ENCODE data around the gene CLDN8. TPM values are rescaled to one million over a fixed set of nuclear protein-coding genes. Genes with fewer than 3 reads are reported as not detected.

CLDN8 gene
- polyA plus RNA-seq, 1 of the 3 experiments (the other 2 are of a cell fraction): not detected

- no peaks in the 10 kb centered on the region for H3K4me1 ChIP-seq (ENCODE audit: control insufficient read depth in 1 of 2, insufficient read depth in 2 of 2, low read depth in 1 of 2, low read length in 1 of 2)
- no peaks in the 10 kb centered on the region for H3K79me2 ChIP-seq (ENCODE audit: insufficient read depth)
- POLR2A ChIA-PET: no interaction called here
- TF ChIP-seq FOXM1 (IDR thresholded peaks at IDR 0.05; ENCODE audit: low read depth) (no peak), TAF1 (IDR thresholded peaks at IDR 0.05; ENCODE audit: borderline replicate concordance, low read depth, low read length) (no peak), GATA2 (CRISPR knock-in tag; IDR thresholded peaks at IDR 0.05) (no peak), USF2 (IDR thresholded peaks at IDR 0.05; ENCODE audit: borderline replicate concordance, low read depth, low read length) (no peak), SIN3A (IDR thresholded peaks at IDR 0.05; ENCODE audit: borderline replicate concordance, low read depth, low read length) (no peak), TEAD4 (IDR thresholded peaks at IDR 0.05; ENCODE audit: borderline replicate concordance, insufficient read depth) (no peak), FOXJ3 (CRISPR knock-in tag; IDR thresholded peaks at IDR 0.05) (no peak), MEF2A (IDR thresholded peaks at IDR 0.05; ENCODE audit: borderline replicate concordance, low read depth) (no peak), RXRA (IDR thresholded peaks at IDR 0.05; ENCODE audit: borderline replicate concordance, low read depth) (no peak), FOSL2 (IDR thresholded peaks at IDR 0.05; ENCODE audit: borderline replicate concordance, low read depth) (no peak), RFX5 (IDR thresholded peaks at IDR 0.05; ENCODE audit: low read length) (no peak), RCOR1 (IDR thresholded peaks at IDR 0.05; ENCODE audit: low read length) (no peak), YY1 (IDR thresholded peaks at IDR 0.05; ENCODE audit: low read depth) (no peak), SMC3 (IDR thresholded peaks at IDR 0.05; ENCODE audit: low read depth, low read length) (no peak), EZH2phosphoT487 (IDR thresholded peaks at IDR 0.05; ENCODE audit: borderline replicate concordance, low read depth) (no peak), GABPA (IDR thresholded peaks at IDR 0.05; ENCODE audit: low read depth) (no peak)
- TF ChIP-seq, protein P1, sequence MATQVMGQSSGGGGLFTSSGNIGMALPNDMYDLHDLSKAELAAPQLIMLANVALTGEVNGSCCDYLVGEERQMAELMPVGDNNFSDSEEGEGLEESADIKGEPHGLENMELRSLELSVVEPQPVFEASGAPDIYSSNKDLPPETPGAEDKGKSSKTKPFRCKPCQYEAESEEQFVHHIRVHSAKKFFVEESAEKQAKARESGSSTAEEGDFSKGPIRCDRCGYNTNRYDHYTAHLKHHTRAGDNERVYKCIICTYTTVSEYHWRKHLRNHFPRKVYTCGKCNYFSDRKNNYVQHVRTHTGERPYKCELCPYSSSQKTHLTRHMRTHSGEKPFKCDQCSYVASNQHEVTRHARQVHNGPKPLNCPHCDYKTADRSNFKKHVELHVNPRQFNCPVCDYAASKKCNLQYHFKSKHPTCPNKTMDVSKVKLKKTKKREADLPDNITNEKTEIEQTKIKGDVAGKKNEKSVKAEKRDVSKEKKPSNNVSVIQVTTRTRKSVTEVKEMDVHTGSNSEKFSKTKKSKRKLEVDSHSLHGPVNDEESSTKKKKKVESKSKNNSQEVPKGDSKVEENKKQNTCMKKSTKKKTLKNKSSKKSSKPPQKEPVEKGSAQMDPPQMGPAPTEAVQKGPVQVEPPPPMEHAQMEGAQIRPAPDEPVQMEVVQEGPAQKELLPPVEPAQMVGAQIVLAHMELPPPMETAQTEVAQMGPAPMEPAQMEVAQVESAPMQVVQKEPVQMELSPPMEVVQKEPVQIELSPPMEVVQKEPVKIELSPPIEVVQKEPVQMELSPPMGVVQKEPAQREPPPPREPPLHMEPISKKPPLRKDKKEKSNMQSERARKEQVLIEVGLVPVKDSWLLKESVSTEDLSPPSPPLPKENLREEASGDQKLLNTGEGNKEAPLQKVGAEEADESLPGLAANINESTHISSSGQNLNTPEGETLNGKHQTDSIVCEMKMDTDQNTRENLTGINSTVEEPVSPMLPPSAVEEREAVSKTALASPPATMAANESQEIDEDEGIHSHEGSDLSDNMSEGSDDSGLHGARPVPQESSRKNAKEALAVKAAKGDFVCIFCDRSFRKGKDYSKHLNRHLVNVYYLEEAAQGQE (IDR thresholded peaks at IDR 0.05; ENCODE audit: low read depth, low read length): no peak
- TF ChIP-seq, protein P2, sequence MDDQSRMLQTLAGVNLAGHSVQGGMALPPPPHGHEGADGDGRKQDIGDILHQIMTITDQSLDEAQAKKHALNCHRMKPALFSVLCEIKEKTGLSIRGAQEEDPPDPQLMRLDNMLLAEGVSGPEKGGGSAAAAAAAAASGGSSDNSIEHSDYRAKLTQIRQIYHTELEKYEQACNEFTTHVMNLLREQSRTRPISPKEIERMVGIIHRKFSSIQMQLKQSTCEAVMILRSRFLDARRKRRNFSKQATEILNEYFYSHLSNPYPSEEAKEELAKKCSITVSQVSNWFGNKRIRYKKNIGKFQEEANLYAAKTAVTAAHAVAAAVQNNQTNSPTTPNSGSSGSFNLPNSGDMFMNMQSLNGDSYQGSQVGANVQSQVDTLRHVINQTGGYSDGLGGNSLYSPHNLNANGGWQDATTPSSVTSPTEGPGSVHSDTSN (IDR thresholded peaks at IDR 0.05): no peak
- no peak for DNase-seq
- no peaks in the 10 kb centered on the region; the same call in 1 of the 2 replicates for H3K9me3 ChIP-seq
- H3K9ac ChIP-seq: no peak overlapping the region
- CTCF ChIA-PET: no interaction called here
- no peaks in the 10 kb centered on the region for H4K20me1 ChIP-seq (ENCODE audit: insufficient read depth)
- H3F3A ChIP-seq (replicated peaks; ENCODE audit: insufficient read depth): no peaks in the 10 kb centered on the region
- no peaks in the 10 kb centered on the region for H3K9me2 ChIP-seq
- WGBS (ENCODE audit: low lambda C conversion rate): 80% methylated on average over 1 of the region's 1 CpG
- 0 out of 2 replicates have a peak, but pooled peaks cover 5% of the 10 kb centered on the region for H3K27me3 ChIP-seq (ENCODE audit: insufficient read depth)
- no peak overlapping the region for H2AFZ ChIP-seq (ENCODE audit: low read depth)
- H3K36me3 ChIP-seq (replicated peaks in 1 of 2; ENCODE audit: control insufficient read depth in 1 of 2, insufficient read depth in 2 of 2, low read length in 1 of 2): no peaks in the 10 kb centered on the region
- H3K4me2 ChIP-seq: no peak overlapping the region
- no peak overlapping the region for H3K4me3 ChIP-seq (ENCODE audit: low read depth in 2 of 2, low read length in 1 of 2)
- no peak overlapping the region for H3K27ac ChIP-seq (ENCODE audit: low read depth in 2 of 2, low read length in 1 of 2)
Observed at GRCh38 chr21:30232011-30232410, 16.1 kb upstream of the CLDN8 start.

All from SK-N-SH (cell line).